HEK293 (cell line): ENCODE data around the gene HMGB3.
"Not testable (repeated sequence)": the region's sequence is repeated elsewhere in the genome, so short reads cannot be mapped to it uniquely, and the experiment has no call there.

Experiments used
- CTCF ChIA-PET: fragments of 350-600 bp; formaldehyde crosslinking; extraction: SDS; loops from one replicate; lab custom pipeline; 2021; ENCODE audit warnings: antibody characterized with exemption; lab: Yijun Ruan, JAX
- POLR2A ChIA-PET: fragments of 300-600 bp; formaldehyde crosslinking; extraction: SDS; loops from one replicate; lab custom pipeline; 2020; ENCODE audit warnings: antibody characterized with exemption, inconsistent platforms; lab: Yijun Ruan, JAX
- H3K27ac ChIP-seq: fragments of 200-500 bp; sonication (Bioruptor generic); 2 replicates; pipeline ENCODE4 v1.5.1; 2014; ENCODE audit warnings: low read depth, low read length, control low read depth, inconsistent platforms; ENCODE audit errors: extremely low read depth
- H3K36me3 ChIP-seq, 2 experiments: fragments of 200-500 bp in 1 of 2; sonication (Bioruptor generic) in 1 of 2; 1 replicate in 1 of 2; 2 replicates in 1 of 2; pipeline ENCODE4 v1.5.1; 2014 to 2017; ENCODE audit warnings: inconsistent platforms in 2 of 2, low read length in 2 of 2; ENCODE audit not compliant: control insufficient read depth in 2 of 2, insufficient read depth in 1 of 2
- H3K4me1 ChIP-seq: fragments of 200-500 bp; sonication (Bioruptor generic); 2 replicates; pipeline ENCODE4 v1.5.1; 2014; ENCODE audit warnings: mild to moderate bottlenecking, low read length, inconsistent platforms; ENCODE audit not compliant: control insufficient read depth, insufficient read depth
- H3K4me3 ChIP-seq: 2 replicates; pipeline ENCODE4 v1.5.1; 2011; ENCODE audit warnings: low read depth, mild to moderate bottlenecking, control low read depth, low read length, moderate library complexity
- H3K9me3 ChIP-seq: fragments of 200-500 bp; sonication (Bioruptor generic); 2 replicates; pipeline ENCODE4 v1.5.1; 2014; ENCODE audit warnings: low read depth, low read length, inconsistent platforms; ENCODE audit not compliant: control insufficient read depth, insufficient read depth
- GLIS2 ChIP-seq: fragments of 450-650 bp; formaldehyde crosslinking; IDR thresholded peaks from 2 replicates; pipeline ENCODE4 v1.5.1; 2016; ENCODE audit warnings: missing biosample characterization, missing genetic modification characterization
- KLF17 ChIP-seq: fragments of 450-650 bp; formaldehyde crosslinking; IDR thresholded peaks from 2 replicates; pipeline ENCODE4 v1.5.1; 2016; ENCODE audit warnings: missing biosample characterization, missing genetic modification characterization
- PRDM10 ChIP-seq: fragments of 450-650 bp; formaldehyde crosslinking; IDR thresholded peaks from 2 replicates; pipeline ENCODE4 v1.5.1; 2016; ENCODE audit warnings: missing biosample characterization, missing genetic modification characterization
- REST ChIP-seq: fragments of 450-650 bp; formaldehyde crosslinking; IDR thresholded peaks from 2 replicates; pipeline ENCODE4 v1.5.1; 2016; ENCODE audit warnings: missing biosample characterization, missing genetic modification characterization
- SP7 ChIP-seq: fragments of 450-650 bp; formaldehyde crosslinking; IDR thresholded peaks from 2 replicates; pipeline ENCODE4 v1.5.1; 2016; ENCODE audit warnings: missing biosample characterization, missing genetic modification characterization
- ZBTB20 ChIP-seq: fragments of 450-650 bp; formaldehyde crosslinking; IDR thresholded peaks from 2 replicates; pipeline ENCODE4 v1.5.1; 2016; ENCODE audit warnings: missing biosample characterization, missing genetic modification characterization
- ZNF18 ChIP-seq: fragments of 450-650 bp; formaldehyde crosslinking; IDR thresholded peaks from 2 replicates; pipeline ENCODE4 v1.5.1; 2016; ENCODE audit warnings: missing biosample characterization, missing genetic modification characterization
- ZNF404 ChIP-seq: fragments of 450-650 bp; formaldehyde crosslinking; IDR thresholded peaks from 2 replicates; pipeline ENCODE4 v1.5.1; 2017; ENCODE audit warnings: missing biosample characterization, missing genetic modification characterization
- ZNF423 ChIP-seq: fragments of 450-650 bp; formaldehyde crosslinking; IDR thresholded peaks from 2 replicates; pipeline ENCODE4 v1.5.1; 2016; ENCODE audit warnings: missing biosample characterization, missing genetic modification characterization
- ZNF501 ChIP-seq: fragments of 450-650 bp; formaldehyde crosslinking; IDR thresholded peaks from 2 replicates; pipeline ENCODE4 v1.5.1; 2016; ENCODE audit warnings: missing biosample characterization, missing genetic modification characterization
- ZNF518A ChIP-seq: fragments of 450-650 bp; formaldehyde crosslinking; conservative IDR thresholded peaks from 2 replicates; pipeline ENCODE4 v1.5.1; 2016; ENCODE audit warnings: low read depth, missing biosample characterization, missing genetic modification characterization
- ZNF558 ChIP-seq: fragments of 450-650 bp; formaldehyde crosslinking; IDR thresholded peaks from 2 replicates; pipeline ENCODE4 v1.5.1; 2016; ENCODE audit warnings: missing biosample characterization, missing genetic modification characterization
- ZNF664 ChIP-seq: fragments of 450-650 bp; formaldehyde crosslinking; IDR thresholded peaks from 2 replicates; pipeline ENCODE4 v1.5.1; 2016; ENCODE audit warnings: missing biosample characterization, missing genetic modification characterization
- ZNF785 ChIP-seq: fragments of 450-650 bp; formaldehyde crosslinking; IDR thresholded peaks from 2 replicates; pipeline ENCODE4 v1.5.1; 2016; ENCODE audit warnings: missing biosample characterization, missing genetic modification characterization

Gene HMGB3

GRCh38 chrX:150961631-150962030, 21.5 kb upstream of the HMGB3 start (continued):
- TF ChIP-seq ZNF18 (tag by site-specific recombination) (no peak), PRDM10 (no peak), REST (no peak), ZNF501 (tag by site-specific recombination) (no peak), ZNF518A (tag by site-specific recombination) (no peak), SP7 (tag by site-specific recombination) (no peak), GLIS2 (no peak), ZNF558 (tag by site-specific recombination) (no peak), ZNF423 (no peak), ZNF664 (tag by site-specific recombination) (no peak), ZBTB20 (tag by site-specific recombination) (no peak), ZNF404 (tag by site-specific recombination) (no peak), ZNF785 (tag by site-specific recombination) (no peak), KLF17 (tag by site-specific recombination) (no peak)

GRCh38 chrX:150964416-150964815, 18.7 kb upstream of the HMGB3 start:
- CTCF ChIA-PET, H3K36me3 ChIP-seq, H3K4me1 ChIP-seq, H3K9me3 ChIP-seq, H3K4me3 ChIP-seq, H3K27ac ChIP-seq: not testable (repeated sequence)
- POLR2A ChIA-PET, result interaction anchor here (0.7 kb wide), 1 partner anchor 619 kb away, joined by 3 read pairs; no protein-coding TSS in a partner anchor
